Esophagus muscularis mucosa (tissue), 3 donors: ENCODE results near the gene DAAM2.

Source experiments
- CTCF ChIP-seq, 3 experiments: fragments of 200-600 bp in 2 of 3; fragments of 450-650 bp in 1 of 3; sonication (generic) in 2 of 3; IDR thresholded peaks; one replicate each; pipeline ENCODE4 v1.5.1; 2017 to 2019; ENCODE audit warnings: antibody characterized with exemption in 3 of 3, mild to moderate bottlenecking in 2 of 3, moderate library complexity in 1 of 3
- POLR2A ChIP-seq: fragments of 450-650 bp; IDR thresholded peaks from one replicate; pipeline ENCODE4 v1.6.1; 2017; ENCODE audit warnings: antibody characterized with exemption, moderate library complexity, mild to moderate bottlenecking, low read depth
- POLR2AphosphoS5 ChIP-seq, 2 donors: sonication (generic); formaldehyde crosslinking; IDR thresholded peaks; one replicate each; pipeline ENCODE4 v1.6.1; 2017; ENCODE audit warnings: antibody characterized with exemption in 2 of 2

- TF ChIP-seq POLR2A, result no peak
- TF ChIP-seq POLR2AphosphoS5 (IDR thresholded peaks at IDR 0.05), result peak; percentile 26 to 46
- TF ChIP-seq CTCF (IDR thresholded peaks at IDR 0.05), result no peak
These were observed 14.5 kb upstream of the DAAM2 start for GRCh38 chr6:39777661-39778060.
